Stimulated activated memory B cell treated with anti-CD40 and anti-IgM and Interleukin-4, amounts not matched to agents 10 μg/mL and 1 μg/mL and 100 μg/mL, for 72 hours (primary cell): ENCODE results near the gene PILRA.
A peak's percentile ranks its signal among the peaks of the same experiment; 100 is the strongest.
"Not testable (repeated sequence)": the region's sequence is repeated elsewhere in the genome, so short reads cannot be mapped to it uniquely, and the experiment has no call there.

ENCODE experiments used
- ATAC-seq: fragments of 150-1000 bp; cut with Tn5 transposase; 2 replicates; pipeline ENCODE4 v1.10.0; 2021
- H3K27ac Mint-ChIP-seq: one replicate; pipeline ENCODE4 v1.8.0; 2022; ENCODE audit warnings: mild to moderate bottlenecking, mixed read lengths
- H3K27me3 Mint-ChIP-seq: one replicate; pipeline ENCODE4 v1.8.0; 2022; ENCODE audit warnings: mixed read lengths
- H3K36me3 Mint-ChIP-seq: one replicate; pipeline ENCODE4 v1.8.0; 2022; ENCODE audit warnings: mixed read lengths
- H3K4me1 Mint-ChIP-seq: one replicate; pipeline ENCODE4 v1.8.0; 2022; ENCODE audit warnings: mixed read lengths
- H3K4me3 Mint-ChIP-seq: one replicate; pipeline ENCODE4 v1.8.0; 2022; ENCODE audit warnings: mild to moderate bottlenecking, moderate library complexity, mixed read lengths
- H3K9me3 Mint-ChIP-seq: one replicate; pipeline ENCODE4 v1.8.0; 2022; ENCODE audit warnings: mixed read lengths

The PILRA gene

DNA sequence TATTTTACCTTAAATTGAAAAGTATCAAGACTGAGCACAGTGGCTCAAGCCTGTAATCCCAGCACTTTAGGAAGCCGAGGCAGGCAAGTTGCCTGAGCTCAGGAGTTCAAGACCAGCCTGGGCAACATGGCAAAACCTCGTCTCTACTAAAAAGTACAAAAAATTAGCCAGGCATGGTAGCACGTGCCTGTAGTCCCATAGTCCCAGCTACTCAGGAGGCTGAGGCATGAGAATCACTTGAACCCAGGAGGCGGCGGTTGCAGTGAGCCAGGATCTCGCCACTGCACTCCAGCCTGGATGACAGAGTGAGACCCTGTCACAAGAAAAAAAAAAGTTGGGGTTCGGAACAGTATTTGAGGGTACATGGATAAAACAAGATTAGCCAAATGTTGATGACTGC is 66.0 kb downstream of the PILRA start:
- H3K4me3 Mint-ChIP-seq, H3K27me3 Mint-ChIP-seq, H3K27ac Mint-ChIP-seq, ATAC-seq, H3K9me3 Mint-ChIP-seq: not testable (repeated sequence)
- Mint-ChIP-seq H3K36me3 (peaks cover 19% of the 10 kb centered on the region), H3K4me1 (peaks cover 15% of the 10 kb centered on the region)

DNA sequence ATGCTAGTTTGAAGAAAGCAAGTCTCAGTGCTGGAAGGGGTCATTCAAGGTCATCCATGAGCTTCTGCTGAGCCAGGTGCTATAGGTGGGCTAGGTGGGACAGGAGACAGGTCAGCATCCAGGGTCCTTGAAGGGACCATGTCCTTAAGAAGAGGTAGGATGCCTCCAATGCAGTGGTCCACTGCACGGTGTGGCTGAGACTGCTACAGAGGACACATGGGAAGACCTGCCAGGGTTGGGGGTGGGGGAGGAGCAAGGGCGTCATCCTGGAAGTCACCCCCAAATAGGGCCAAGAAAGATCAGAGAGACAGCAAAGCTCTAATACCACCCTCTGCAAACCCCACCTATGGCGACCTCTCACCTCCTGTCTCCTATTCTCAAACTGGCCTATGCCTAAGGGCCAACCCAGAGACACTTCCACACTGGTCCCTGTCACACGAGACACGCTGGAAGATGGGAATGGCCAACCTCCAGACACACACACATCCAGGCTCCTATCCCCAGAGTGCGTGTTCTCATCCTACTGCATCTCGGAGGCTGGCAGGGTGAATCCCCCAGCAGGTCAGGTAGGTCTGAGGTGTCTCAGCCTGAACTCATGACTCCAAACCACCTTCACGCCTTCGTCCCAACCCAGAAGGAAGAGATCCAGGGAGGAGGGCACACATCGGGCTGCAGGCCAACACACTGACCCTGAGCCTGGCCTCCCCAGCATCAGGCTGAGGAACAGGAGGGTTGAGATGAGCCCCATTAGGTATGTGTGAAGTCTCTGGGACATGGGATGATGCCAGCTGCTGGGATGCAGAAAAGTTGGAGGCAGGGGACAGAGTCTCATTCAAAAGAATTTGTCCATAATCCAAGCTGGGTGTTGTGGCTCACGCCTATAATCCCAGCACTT is 68.6 kb downstream of the PILRA start:
- H3K4me3 Mint-ChIP-seq, result no peak overlapping the region
- ATAC-seq, result no peak
- H3K9me3 Mint-ChIP-seq, result no peaks in the 10 kb centered on the region
- peaks cover 21% of the 10 kb centered on the region for H3K4me1 Mint-ChIP-seq
- H3K36me3 Mint-ChIP-seq, result no peaks in the 10 kb centered on the region
- no peaks in the 10 kb centered on the region for H3K27me3 Mint-ChIP-seq
- H3K27ac Mint-ChIP-seq, result no peak overlapping the region

DNA sequence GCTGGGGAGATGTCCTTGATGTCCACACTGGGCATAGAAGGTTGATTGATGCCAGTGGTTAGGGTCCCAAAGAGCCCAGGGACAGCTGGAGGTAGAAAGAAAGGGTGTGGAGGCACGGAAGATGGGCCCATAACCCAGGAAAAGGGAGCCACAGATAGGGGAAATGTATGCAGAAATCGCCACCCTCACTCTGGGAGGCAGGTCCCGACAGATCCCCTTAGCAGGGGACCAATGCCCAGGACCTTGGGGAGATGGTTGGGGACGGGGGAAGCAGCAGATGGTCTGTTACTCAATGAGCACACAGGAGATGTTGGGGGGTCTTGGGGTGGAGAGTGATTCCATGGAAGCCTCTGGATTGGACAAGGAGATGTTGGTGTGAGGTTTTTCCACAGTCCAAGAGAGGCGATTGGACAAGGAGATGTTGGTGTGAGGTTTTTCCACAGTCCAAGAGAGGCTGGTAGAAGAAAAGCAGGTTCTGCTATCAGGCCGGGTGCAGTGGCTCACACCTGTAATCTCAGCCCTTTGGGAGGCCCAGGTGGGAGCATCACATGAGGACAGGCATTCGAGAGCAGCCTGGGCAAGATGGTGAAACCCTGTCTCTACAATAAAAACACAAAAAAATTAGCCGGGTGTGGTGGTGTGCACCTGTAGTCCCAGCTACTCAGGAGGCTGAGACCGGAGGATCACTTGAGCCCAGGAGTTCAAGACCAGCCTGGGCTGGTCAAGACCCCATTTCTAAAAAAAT is 70.0 kb downstream of the PILRA start:
- peaks cover 21% of the 10 kb centered on the region for H3K4me1 Mint-ChIP-seq
- H3K27me3 Mint-ChIP-seq, result no peaks in the 10 kb centered on the region
- ATAC-seq, result no peak
- no peaks in the 10 kb centered on the region for H3K36me3 Mint-ChIP-seq
- H3K27ac Mint-ChIP-seq, result peak overlapping the region; percentile 48
- no peak overlapping the region for H3K4me3 Mint-ChIP-seq
- no peaks in the 10 kb centered on the region for H3K9me3 Mint-ChIP-seq

DNA sequence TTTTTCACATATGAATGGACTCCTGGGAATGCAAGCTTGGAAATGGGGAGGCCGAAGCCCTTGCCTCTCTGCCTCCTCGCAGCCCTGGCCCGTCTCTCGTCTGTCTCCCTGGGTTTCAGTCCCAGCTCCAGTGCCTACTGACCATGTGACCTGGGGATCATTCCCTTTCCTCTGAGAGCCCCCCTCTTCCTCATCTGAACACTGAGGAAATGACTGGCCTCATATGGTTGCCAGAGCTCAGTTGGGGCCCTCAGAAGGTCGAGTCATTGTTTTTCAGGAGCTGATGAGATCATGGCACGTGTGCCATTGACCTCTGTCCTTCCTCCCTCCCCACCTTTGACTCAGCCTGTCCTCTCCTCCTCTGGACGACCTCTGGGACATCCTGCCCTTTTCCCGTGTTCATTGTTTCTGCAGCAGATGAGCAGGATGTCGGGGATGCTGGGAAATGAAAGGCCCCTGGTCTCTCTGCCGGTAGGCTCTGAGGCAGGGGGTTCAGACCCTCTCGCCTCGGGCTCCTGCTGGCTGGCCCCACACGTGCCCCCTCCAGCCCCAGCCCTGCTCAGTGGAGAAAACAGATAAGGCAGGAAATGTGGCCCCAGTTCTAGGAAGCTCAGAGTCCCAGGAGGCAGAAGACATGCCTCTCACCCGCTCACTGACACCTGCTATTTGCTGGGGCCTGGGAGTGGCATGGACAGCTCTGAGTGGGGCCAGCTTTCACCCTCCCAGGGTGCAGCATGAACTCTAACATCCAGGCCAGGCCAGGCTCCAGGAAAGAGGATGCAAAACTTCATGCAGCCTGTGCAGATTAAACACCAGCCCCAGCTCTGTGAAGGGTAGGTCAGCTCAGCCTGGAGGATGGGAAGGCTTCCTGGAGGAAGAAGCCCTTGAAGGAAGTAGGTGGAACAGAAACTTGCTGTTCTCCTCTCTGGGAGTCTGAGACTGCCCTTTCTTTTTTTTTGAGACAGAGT is 71.3 kb downstream of the PILRA start:
- Mint-ChIP-seq H3K4me3 (no peak overlapping the region), H3K4me1 (peaks cover 21% of the 10 kb centered on the region), H3K27me3 (no peaks in the 10 kb centered on the region), H3K27ac (peak overlapping the region; percentile 78), H3K9me3 (no peaks in the 10 kb centered on the region), H3K36me3 (no peaks in the 10 kb centered on the region)
- peak; percentile 78 for ATAC-seq

DNA sequence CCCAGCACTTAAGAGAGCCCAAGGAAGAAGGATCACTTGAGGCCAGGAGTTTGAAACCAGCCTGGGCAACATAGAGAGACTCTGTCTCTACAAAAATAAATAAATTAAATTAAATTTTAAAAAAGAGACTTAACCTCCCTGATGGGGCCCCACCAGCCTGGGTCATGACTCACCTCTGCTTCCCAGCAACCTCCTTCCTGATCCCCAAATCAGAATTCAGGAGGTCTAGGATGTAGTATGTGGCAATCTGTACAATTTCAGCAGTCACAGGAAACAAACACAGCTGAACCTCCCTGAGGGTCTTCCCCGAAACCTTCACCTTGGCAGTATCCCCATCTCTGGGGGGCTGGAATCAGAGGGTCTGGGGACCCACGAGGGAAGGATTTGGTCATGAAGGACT is 72.8 kb downstream of the PILRA start:
- H3K4me1 Mint-ChIP-seq, result peaks cover 30% of the 10 kb centered on the region
- no peaks in the 10 kb centered on the region for H3K27me3 Mint-ChIP-seq
- ATAC-seq, result no peak
- H3K4me3 Mint-ChIP-seq, result no peak overlapping the region
- peak overlapping the region; percentile 78 for H3K27ac Mint-ChIP-seq
- H3K9me3 Mint-ChIP-seq, result no peaks in the 10 kb centered on the region
- H3K36me3 Mint-ChIP-seq, result no peaks in the 10 kb centered on the region

DNA sequence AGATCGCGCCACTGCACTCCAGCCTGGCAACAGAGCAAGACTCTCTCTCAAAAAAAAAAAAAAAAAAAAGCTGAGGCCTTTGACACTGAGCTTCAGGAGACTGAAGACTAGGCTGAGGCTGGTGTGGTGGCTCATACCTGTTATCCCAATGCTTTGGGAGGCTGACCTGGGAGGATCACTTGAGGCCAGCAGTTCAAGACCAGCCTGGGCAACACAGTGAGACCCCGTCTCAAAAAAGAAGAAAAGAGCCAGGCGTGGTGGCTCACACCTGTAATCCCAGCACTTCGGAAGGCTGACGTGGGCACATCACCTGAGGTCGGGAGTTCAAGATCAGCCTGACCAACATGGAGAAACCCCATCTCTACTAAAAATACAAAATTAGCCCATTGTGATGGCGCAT is 74.1 kb downstream of the PILRA start:
- not testable (repeated sequence) for H3K4me3 Mint-ChIP-seq, H3K9me3 Mint-ChIP-seq, H3K27me3 Mint-ChIP-seq, H3K36me3 Mint-ChIP-seq, ATAC-seq, H3K27ac Mint-ChIP-seq
- peaks cover 32% of the 10 kb centered on the region for H3K4me1 Mint-ChIP-seq

DNA sequence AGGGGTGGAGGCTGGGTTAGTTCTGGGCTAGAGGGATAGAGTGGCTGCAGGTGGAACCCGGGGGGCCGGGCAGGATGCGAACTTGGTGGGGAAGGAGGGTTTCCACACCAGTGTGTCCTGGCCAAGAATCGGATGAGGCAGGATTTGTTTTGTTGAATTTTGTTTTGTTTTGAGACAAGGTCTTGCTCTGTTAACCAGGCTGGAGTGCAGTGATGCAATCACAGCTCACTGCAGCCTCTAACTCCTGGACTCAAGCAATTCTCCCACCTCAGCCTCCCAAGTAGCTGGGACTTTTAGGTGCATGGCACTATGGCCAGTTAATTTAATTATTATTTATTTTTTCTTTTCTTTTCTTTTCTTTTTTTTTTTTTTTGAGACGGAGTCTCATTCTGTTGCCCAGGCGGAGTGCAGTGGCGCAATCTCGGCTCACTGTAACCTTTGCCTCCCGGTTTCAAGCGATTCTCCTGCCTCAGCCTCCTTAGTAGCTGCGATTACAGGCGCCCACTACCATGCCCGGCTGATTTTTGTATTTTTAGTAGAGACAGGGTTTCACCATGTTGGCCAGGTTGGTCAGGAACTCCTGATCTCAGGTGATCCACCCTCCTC is 76.0 kb downstream of the PILRA start:
- ATAC-seq, result no peak
- Mint-ChIP-seq H3K27me3 (no peaks in the 10 kb centered on the region), H3K27ac (no peak overlapping the region), H3K36me3 (no peaks in the 10 kb centered on the region), H3K9me3 (no peaks in the 10 kb centered on the region), H3K4me1 (peaks cover 29% of the 10 kb centered on the region), H3K4me3 (peak overlapping the region; percentile 18)
